DOHH2 (cell line): ENCODE results near the gene SLIT2.

Experiments used
- H3F3A ChIP-seq: fragments of 200-600 bp; sonication (generic), shearing (Covaris generic); 2 replicates; pipeline ENCODE4 v1.6.0; 2016; ENCODE audit warnings: antibody characterized with exemption, mild to moderate bottlenecking; ENCODE audit not compliant: control insufficient read depth, insufficient read depth
- H3K27ac ChIP-seq: fragments of 200-600 bp; sonication (generic); 2 replicates; pipeline ENCODE4 v1.5.1; 2014; ENCODE audit warnings: low read depth, mild to moderate bottlenecking, low read length, moderate library complexity
- H3K27me3 ChIP-seq: fragments of 200-600 bp; sonication (generic); 2 replicates; pipeline ENCODE4 v1.6.1; 2014; ENCODE audit warnings: mild to moderate bottlenecking, low read length, mixed read lengths; ENCODE audit not compliant: control insufficient read depth
- H3K36me3 ChIP-seq: fragments of 200-600 bp; sonication (generic); 2 replicates; pipeline ENCODE4 v1.6.1; 2014; ENCODE audit warnings: mild to moderate bottlenecking, low read length, moderate library complexity, mixed read lengths; ENCODE audit not compliant: control insufficient read depth
- H3K4me1 ChIP-seq: fragments of 200-600 bp; sonication (generic); 2 replicates; pipeline ENCODE4 v1.6.1; 2014; ENCODE audit warnings: mild to moderate bottlenecking, low read length, mixed read lengths; ENCODE audit not compliant: control insufficient read depth
- H3K4me2 ChIP-seq: fragments of 200-600 bp; sonication (generic); 2 replicates; pipeline ENCODE4 v1.6.0; 2014; ENCODE audit warnings: mild to moderate bottlenecking, low read length, moderate library complexity
- H3K4me3 ChIP-seq: fragments of 200-600 bp; sonication (generic); 2 replicates; pipeline ENCODE4 v1.5.1; 2014; ENCODE audit warnings: mild to moderate bottlenecking, low read length, mixed read lengths
- H3K79me2 ChIP-seq: fragments of 200-600 bp; sonication (generic); 2 replicates; pipeline ENCODE4 v1.6.1; 2014; ENCODE audit warnings: mild to moderate bottlenecking, low read length, mixed read lengths; ENCODE audit not compliant: control insufficient read depth
- H3K9me2 ChIP-seq: fragments of 200-600 bp; sonication (generic); replicated peaks from 2 replicates; pipeline ENCODE4 v1.6.1; 2014; ENCODE audit warnings: mild to moderate bottlenecking, low read length, mixed read lengths; ENCODE audit not compliant: control insufficient read depth
- H3K9me3 ChIP-seq: fragments of 200-600 bp; sonication (generic); 2 replicates; pipeline ENCODE4 v1.6.1; 2014; ENCODE audit warnings: antibody characterized with exemption, low read length, mixed read lengths; ENCODE audit not compliant: control insufficient read depth, insufficient read depth
- H4K20me1 ChIP-seq: fragments of 200-600 bp; sonication (generic); 2 replicates; pipeline ENCODE4 v1.6.0; 2014; ENCODE audit warnings: low read depth, mild to moderate bottlenecking, antibody characterized with exemption, low read length, moderate library complexity; ENCODE audit not compliant: control insufficient read depth, insufficient read depth
- EZH2phosphoT487 ChIP-seq: fragments of 200-600 bp; sonication (generic); IDR thresholded peaks from 2 replicates; pipeline ENCODE4 v1.6.1; 2017; ENCODE audit warnings: borderline replicate concordance, mild to moderate bottlenecking, antibody characterized with exemption, low read length, moderate library complexity, mixed read lengths
- TF ChIP-seq, protein P1 (sequence below): fragments of 200-600 bp; sonication (generic); IDR thresholded peaks from one replicate; pipeline ENCODE4 v1.5.1; 2014; ENCODE audit warnings: antibody characterized with exemption, mild to moderate bottlenecking, low read depth, low read length; ENCODE audit not compliant: poor library complexity, severe bottlenecking

Gene SLIT2

DNA sequence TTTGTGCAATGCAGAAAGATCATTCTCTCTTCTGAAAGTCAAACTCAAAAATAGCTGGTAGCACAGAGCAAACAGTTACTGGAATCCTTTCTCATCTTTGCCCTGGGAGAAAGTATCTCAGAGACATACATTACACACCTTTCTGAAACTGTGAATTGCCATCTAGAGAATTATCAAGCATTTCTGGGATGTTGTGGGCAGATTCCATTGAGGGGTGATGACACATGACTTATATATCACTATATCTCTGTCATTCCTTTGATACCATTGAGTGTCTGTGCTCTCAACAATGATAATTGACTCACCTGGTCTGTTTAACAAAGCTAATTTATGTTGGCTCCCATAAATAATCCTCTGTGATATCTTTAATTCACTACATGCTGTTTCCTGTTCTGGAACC is 13.0 kb downstream of the SLIT2 start:
- no peaks in the 10 kb centered on the region for H3K79me2 ChIP-seq
- no peaks in the 10 kb centered on the region for H3F3A ChIP-seq
- no peaks in the 10 kb centered on the region for H3K4me1 ChIP-seq
- H3K9me3 ChIP-seq, result no peaks in the 10 kb centered on the region
- no peaks in the 10 kb centered on the region for H3K9me2 ChIP-seq
- TF ChIP-seq EZH2phosphoT487, result no peak
- TF ChIP-seq, protein P1, sequence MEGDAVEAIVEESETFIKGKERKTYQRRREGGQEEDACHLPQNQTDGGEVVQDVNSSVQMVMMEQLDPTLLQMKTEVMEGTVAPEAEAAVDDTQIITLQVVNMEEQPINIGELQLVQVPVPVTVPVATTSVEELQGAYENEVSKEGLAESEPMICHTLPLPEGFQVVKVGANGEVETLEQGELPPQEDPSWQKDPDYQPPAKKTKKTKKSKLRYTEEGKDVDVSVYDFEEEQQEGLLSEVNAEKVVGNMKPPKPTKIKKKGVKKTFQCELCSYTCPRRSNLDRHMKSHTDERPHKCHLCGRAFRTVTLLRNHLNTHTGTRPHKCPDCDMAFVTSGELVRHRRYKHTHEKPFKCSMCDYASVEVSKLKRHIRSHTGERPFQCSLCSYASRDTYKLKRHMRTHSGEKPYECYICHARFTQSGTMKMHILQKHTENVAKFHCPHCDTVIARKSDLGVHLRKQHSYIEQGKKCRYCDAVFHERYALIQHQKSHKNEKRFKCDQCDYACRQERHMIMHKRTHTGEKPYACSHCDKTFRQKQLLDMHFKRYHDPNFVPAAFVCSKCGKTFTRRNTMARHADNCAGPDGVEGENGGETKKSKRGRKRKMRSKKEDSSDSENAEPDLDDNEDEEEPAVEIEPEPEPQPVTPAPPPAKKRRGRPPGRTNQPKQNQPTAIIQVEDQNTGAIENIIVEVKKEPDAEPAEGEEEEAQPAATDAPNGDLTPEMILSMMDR, result no peak
- no peak overlapping the region for H3K4me3 ChIP-seq
- no peaks in the 10 kb centered on the region for H3K27me3 ChIP-seq
- H4K20me1 ChIP-seq, result no peaks in the 10 kb centered on the region
- no peak overlapping the region for H3K4me2 ChIP-seq
- no peak overlapping the region for H3K27ac ChIP-seq
- H3K36me3 ChIP-seq, result no peaks in the 10 kb centered on the region

GRCh38 chr4:20265726-20266125 is 14.0 kb downstream of the SLIT2 start:
- Histone ChIP-seq H4K20me1 (no peaks in the 10 kb centered on the region), H3K9me2 (no peaks in the 10 kb centered on the region), H3K36me3 (no peaks in the 10 kb centered on the region), H3K27me3 (no peaks in the 10 kb centered on the region), H3K4me1 (no peaks in the 10 kb centered on the region), H3K4me3 (no peak overlapping the region), H3F3A (no peaks in the 10 kb centered on the region), H3K4me2 (no peak overlapping the region), H3K9me3 (no peaks in the 10 kb centered on the region), H3K27ac (no peak overlapping the region), H3K79me2 (no peaks in the 10 kb centered on the region)
- TF ChIP-seq EZH2phosphoT487, result no peak
- TF ChIP-seq, protein P1, result no peak

- H3F3A ChIP-seq, result no peaks in the 10 kb centered on the region
- H3K9me2 ChIP-seq, result no peaks in the 10 kb centered on the region
- no peak for TF ChIP-seq EZH2phosphoT487
- TF ChIP-seq, protein P1, result no peak
- H3K79me2 ChIP-seq, result no peaks in the 10 kb centered on the region
- no peak overlapping the region for H3K4me2 ChIP-seq
- H3K27me3 ChIP-seq, result no peaks in the 10 kb centered on the region
- H3K4me1 ChIP-seq, result no peaks in the 10 kb centered on the region
- H3K4me3 ChIP-seq, result no peak overlapping the region
- H4K20me1 ChIP-seq, result no peaks in the 10 kb centered on the region
- H3K27ac ChIP-seq, result no peak overlapping the region
- no peaks in the 10 kb centered on the region for H3K9me3 ChIP-seq
- no peaks in the 10 kb centered on the region for H3K36me3 ChIP-seq
These were observed 14.7 kb downstream of the SLIT2 start for GRCh38 chr4:20266215-20267082.
